GM12892 (cell line): Measurements from ENCODE around the gene PGA5.

Experiments
- POLR2A ChIP-seq: IDR thresholded peaks from 2 replicates; pipeline ENCODE4 v1.6.1; 2011; ENCODE audit warnings: low read depth, low read length, control low read depth
- POLR2AphosphoS5 ChIP-seq: IDR thresholded peaks from 2 replicates; pipeline ENCODE4 v1.6.1; 2011; ENCODE audit warnings: low read depth, low read length, control low read depth
- TAF1 ChIP-seq: IDR thresholded peaks from 2 replicates; pipeline ENCODE4 v1.6.1; 2011; ENCODE audit warnings: low read depth, mild to moderate bottlenecking, control low read depth, low read length, borderline replicate concordance

DNA sequence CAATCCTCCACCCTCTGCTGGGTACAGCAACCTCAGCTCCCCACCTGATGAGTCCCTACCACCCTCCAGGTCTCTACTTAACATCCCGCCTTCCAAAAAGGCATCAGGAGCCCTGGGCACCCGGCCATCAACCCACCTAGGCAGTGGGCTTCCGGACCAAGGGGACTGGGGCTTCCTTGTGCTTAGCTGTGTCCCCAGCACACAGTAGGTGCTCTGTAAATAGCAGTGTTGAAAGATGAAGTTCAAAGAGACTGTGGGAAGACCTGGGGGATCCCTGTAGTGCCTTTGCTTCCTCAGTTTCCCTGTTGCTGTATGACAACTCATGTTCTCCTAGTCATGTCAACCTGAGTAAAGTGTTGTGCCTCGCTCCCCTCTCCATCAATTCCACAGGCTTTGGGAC is 33.1 kb downstream of the PGA5 start:
- no peak for TF ChIP-seq POLR2A
- TF ChIP-seq POLR2AphosphoS5 = no peak
- no peak for TF ChIP-seq TAF1
